ENCODE measurements around the gene LRRC26. TPM values are rescaled to one million over a fixed set of nuclear protein-coding genes. Genes with fewer than 3 reads are reported as not detected.

Gene LRRC26
- total RNA-seq, 1 donor: not detected

DNA sequence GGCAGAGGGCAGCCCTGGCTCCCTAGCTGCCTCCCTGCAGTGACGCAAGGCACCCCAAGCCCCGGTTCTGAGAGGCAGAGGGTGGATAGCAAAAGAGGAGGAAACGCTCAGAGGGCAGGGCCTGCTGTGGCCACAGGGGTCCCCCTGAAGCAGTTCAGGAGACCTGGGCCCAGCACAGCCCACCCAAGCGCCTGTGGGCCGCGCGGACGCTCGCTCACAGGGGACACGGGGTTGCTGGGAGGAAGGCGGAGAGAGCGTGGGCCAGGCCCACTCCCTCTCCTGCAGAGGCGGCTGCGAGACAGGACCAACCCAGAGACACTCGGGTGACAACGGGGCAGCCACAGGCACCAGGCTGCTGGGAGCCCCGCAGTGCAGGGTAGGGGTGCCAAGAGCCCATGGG, 9.9 kb upstream of the LRRC26 start:
- H3K4me3 ChIP-seq (ENCODE audit: insufficient read depth, low read length): no peak overlapping the region
- TF ChIP-seq, protein P1, sequence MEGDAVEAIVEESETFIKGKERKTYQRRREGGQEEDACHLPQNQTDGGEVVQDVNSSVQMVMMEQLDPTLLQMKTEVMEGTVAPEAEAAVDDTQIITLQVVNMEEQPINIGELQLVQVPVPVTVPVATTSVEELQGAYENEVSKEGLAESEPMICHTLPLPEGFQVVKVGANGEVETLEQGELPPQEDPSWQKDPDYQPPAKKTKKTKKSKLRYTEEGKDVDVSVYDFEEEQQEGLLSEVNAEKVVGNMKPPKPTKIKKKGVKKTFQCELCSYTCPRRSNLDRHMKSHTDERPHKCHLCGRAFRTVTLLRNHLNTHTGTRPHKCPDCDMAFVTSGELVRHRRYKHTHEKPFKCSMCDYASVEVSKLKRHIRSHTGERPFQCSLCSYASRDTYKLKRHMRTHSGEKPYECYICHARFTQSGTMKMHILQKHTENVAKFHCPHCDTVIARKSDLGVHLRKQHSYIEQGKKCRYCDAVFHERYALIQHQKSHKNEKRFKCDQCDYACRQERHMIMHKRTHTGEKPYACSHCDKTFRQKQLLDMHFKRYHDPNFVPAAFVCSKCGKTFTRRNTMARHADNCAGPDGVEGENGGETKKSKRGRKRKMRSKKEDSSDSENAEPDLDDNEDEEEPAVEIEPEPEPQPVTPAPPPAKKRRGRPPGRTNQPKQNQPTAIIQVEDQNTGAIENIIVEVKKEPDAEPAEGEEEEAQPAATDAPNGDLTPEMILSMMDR (IDR thresholded peaks at IDR 0.05; ENCODE audit: extremely low read depth, low read depth, low read length): no peak
- H3K27ac ChIP-seq (ENCODE audit: low read depth, low read length): no peak overlapping the region
- no peak overlapping the region for H3K4me2 ChIP-seq (ENCODE audit: insufficient read depth, low read length)
- no peaks in the 10 kb centered on the region for H3K79me2 ChIP-seq (ENCODE audit: insufficient read depth, low read length)
- peaks cover 12% of the 10 kb centered on the region for H4K20me1 ChIP-seq (ENCODE audit: insufficient read depth, low read length)
- H3K27me3 ChIP-seq (ENCODE audit: insufficient read depth, low read length): no peaks in the 10 kb centered on the region
- no peaks in the 10 kb centered on the region for H3K4me1 ChIP-seq (ENCODE audit: insufficient read depth, low read length)
- peaks cover 28% of the 10 kb centered on the region for H3K36me3 ChIP-seq (ENCODE audit: insufficient read depth, low read length)
- H3K9me3 ChIP-seq (ENCODE audit: low read depth, low read length): no peaks in the 10 kb centered on the region
- no peak for DNase-seq (ENCODE audit: insufficient read length, low spot score, missing footprints)
- H2AFZ ChIP-seq (ENCODE audit: low read length): no peak overlapping the region

DNA sequence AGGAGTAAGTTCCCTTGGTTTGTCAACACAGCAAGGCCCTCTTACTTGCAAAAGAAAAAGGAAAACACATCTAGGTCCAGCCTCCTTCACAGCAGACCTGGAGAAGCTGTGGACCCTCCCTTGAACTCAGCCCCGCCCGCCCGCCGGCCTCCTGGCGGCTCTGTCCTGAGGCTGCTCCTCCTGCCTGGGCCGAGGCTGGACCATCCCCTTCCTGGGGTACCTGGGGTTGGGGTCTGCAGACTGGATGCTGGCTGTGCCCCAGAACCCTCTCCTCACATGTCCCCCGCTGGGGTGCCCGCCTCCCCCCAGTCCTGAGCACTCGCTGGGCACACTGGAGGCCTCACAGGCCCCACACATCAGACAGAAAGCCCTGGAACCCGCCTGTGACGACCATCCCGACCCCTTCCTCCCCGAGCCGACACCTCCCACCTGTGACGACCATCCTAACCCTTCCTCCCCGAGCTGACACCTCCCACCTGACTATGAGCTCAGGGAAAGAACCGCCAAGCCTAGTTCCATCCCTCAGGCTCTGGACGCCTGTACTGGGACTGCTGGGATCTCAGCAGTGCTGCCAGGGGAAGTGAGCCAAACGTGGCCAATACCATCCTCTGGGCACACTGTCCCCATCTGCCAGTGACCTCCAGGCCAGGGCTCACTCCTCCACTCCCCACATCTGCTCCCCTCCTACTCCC, 9.2 kb upstream of the LRRC26 start:
- Histone ChIP-seq H3K27me3 (ENCODE audit: insufficient read depth, low read length) (no peaks in the 10 kb centered on the region), H3K36me3 (ENCODE audit: insufficient read depth, low read length) (peaks cover 22% of the 10 kb centered on the region), H3K79me2 (ENCODE audit: insufficient read depth, low read length) (no peaks in the 10 kb centered on the region), H3K27ac (ENCODE audit: low read depth, low read length) (no peak overlapping the region), H4K20me1 (ENCODE audit: insufficient read depth, low read length) (peaks cover 12% of the 10 kb centered on the region), H3K4me1 (ENCODE audit: insufficient read depth, low read length) (no peaks in the 10 kb centered on the region), H3K4me3 (ENCODE audit: insufficient read depth, low read length) (no peak overlapping the region), H2AFZ (ENCODE audit: low read length) (no peak overlapping the region), H3K4me2 (ENCODE audit: insufficient read depth, low read length) (no peak overlapping the region), H3K9me3 (ENCODE audit: low read depth, low read length) (no peaks in the 10 kb centered on the region)
- peak; percentile 90 for DNase-seq (ENCODE audit: insufficient read length, low spot score, missing footprints)
- TF ChIP-seq, protein P1 (IDR thresholded peaks at IDR 0.05; ENCODE audit: extremely low read depth, low read depth, low read length): no peak

DNA sequence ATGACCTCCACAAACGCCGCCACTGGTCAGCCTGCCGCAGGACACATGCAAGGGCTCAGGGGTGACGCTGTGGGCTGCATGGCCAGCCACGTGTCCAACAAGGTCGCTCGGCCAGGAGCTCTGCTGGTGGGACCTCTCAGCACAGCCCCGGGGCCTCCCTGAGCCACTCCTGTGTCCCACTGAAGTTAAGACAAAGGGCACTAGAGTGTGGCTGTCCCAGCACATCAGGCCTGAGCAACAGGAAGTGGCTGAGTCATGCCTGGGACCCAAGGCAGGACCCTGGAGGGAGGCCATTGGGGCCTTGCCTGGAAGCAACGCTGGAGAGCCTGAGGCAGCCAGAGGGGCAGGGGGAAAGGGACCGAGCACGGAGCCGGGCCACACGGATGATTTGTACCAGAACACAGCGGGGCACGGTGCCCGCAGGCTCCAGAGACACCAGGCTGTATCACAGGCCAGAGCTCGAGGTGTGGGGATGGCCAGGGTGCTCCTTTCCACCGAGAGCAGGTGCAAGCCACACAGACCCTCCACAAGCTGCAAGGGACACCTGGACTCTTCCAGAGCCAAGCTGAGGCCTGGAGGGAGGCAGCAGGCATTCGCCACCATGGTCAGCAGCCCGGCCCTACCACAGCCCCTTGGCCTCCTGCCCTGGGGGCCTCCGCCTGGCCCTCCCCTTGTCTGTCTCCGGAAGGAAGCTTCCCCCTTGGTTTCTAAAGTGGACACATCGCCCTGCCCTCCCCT, 8.5 kb upstream of the LRRC26 start:
- no peak overlapping the region for H2AFZ ChIP-seq (ENCODE audit: low read length)
- H4K20me1 ChIP-seq (ENCODE audit: insufficient read depth, low read length): peaks cover 12% of the 10 kb centered on the region
- no peak overlapping the region for H3K27ac ChIP-seq (ENCODE audit: low read depth, low read length)
- H3K4me1 ChIP-seq (ENCODE audit: insufficient read depth, low read length): no peaks in the 10 kb centered on the region
- peaks cover 15% of the 10 kb centered on the region for H3K36me3 ChIP-seq (ENCODE audit: insufficient read depth, low read length)
- no peaks in the 10 kb centered on the region for H3K79me2 ChIP-seq (ENCODE audit: insufficient read depth, low read length)
- no peak overlapping the region for H3K4me3 ChIP-seq (ENCODE audit: insufficient read depth, low read length)
- H3K9me3 ChIP-seq (ENCODE audit: low read depth, low read length): no peaks in the 10 kb centered on the region
- peak; percentile 90 for DNase-seq (ENCODE audit: insufficient read length, low spot score, missing footprints)
- TF ChIP-seq, protein P1 (IDR thresholded peaks at IDR 0.05; ENCODE audit: extremely low read depth, low read depth, low read length): no peak
- H3K27me3 ChIP-seq (ENCODE audit: insufficient read depth, low read length): no peaks in the 10 kb centered on the region
- no peak overlapping the region for H3K4me2 ChIP-seq (ENCODE audit: insufficient read depth, low read length)
